GM21367 (cell line): Measurements from ENCODE around the gene PIN1.

Experiments used
- ATAC-seq: cut with Tn5 transposase; IDR thresholded peaks from one replicate; pipeline ENCODE4 v1.9.1; 2021; ENCODE audit not compliant: unreplicated experiment

Gene PIN1

GRCh38 chr19:9854282-9854846 is 19.2 kb downstream of the PIN1 start:
- no peak for ATAC-seq

GRCh38 chr19:9856609-9857008 is 21.5 kb downstream of the PIN1 start:
- ATAC-seq, result no peak

- no peak for ATAC-seq
Observed at GRCh38 chr19:9857076-9857721, 22.1 kb downstream of the PIN1 start.

- ATAC-seq, result no peak
Observed at GRCh38 chr19:9857920-9858746, 23.0 kb downstream of the PIN1 start.

- ATAC-seq, result no peak
Observed at GRCh38 chr19:9858766-9859165, 23.6 kb downstream of the PIN1 start.

GRCh38 chr19:9860407-9860806 is 25.3 kb downstream of the PIN1 start:
- no peak for ATAC-seq

GRCh38 chr19:9861503-9861902 is 26.4 kb downstream of the PIN1 start:
- ATAC-seq, result no peak

GRCh38 chr19:9862938-9863337 is 27.8 kb downstream of the PIN1 start:
- ATAC-seq, result no peak

- ATAC-seq, result no peak
Observed at GRCh38 chr19:9863759-9864158, 28.6 kb downstream of the PIN1 start.

- no peak for ATAC-seq
Observed at GRCh38 chr19:9865732-9866501, 30.8 kb downstream of the PIN1 start.

- no peak for ATAC-seq
Observed at GRCh38 chr19:9868983-9869617, 34.0 kb downstream of the PIN1 start.

GRCh38 chr19:9871626-9872338 is 36.7 kb downstream of the PIN1 start:
- ATAC-seq, result no peak

GRCh38 chr19:9872618-9873242 is 37.6 kb downstream of the PIN1 start:
- ATAC-seq, result no peak

GRCh38 chr19:9875031-9875627 is 40.0 kb downstream of the PIN1 start:
- no peak for ATAC-seq

GRCh38 chr19:9875796-9876195 is 40.7 kb downstream of the PIN1 start:
- no peak for ATAC-seq

GRCh38 chr19:9877780-9878510 is 42.8 kb downstream of the PIN1 start:
- no peak for ATAC-seq

GRCh38 chr19:9878511-9879196 is 43.5 kb downstream of the PIN1 start:
- ATAC-seq, result no peak

GRCh38 chr19:9881720-9882119 is 46.6 kb downstream of the PIN1 start:
- no peak for ATAC-seq
